PC-3 (cell line): Measurements from ENCODE around the gene TEX9. TPM values are rescaled to one million over a fixed set of nuclear protein-coding genes. Genes with fewer than 3 reads are reported as not detected.
A peak's percentile ranks its signal among the peaks of the same experiment; 100 is the strongest.

ENCODE experiments used
- ATAC-seq: fragments of 200-7000 bp; cut with Tn5 transposase; 2 replicates; pipeline ENCODE4 v1.9.1; 2020; ENCODE audit warnings: mild to moderate bottlenecking, moderate library complexity
- BruUV-seq: library from RNA; stranded (reverse); fragments of 400-500 nt; replicated peaks from 2 replicates; lab custom pipeline; 2021; lab: Mats Ljungman, UMichigan
- CTCF ChIA-PET: fragments of 300-600 bp; sonication (Branson Sonifier 250); formaldehyde crosslinking; loops from one replicate; lab custom pipeline; 2022; ENCODE audit warnings: antibody characterized with exemption; lab: Charles Lee
- POLR2A ChIA-PET: fragments of 300-600 bp; sonication (Branson Sonifier 250); formaldehyde crosslinking; loops from one replicate; lab custom pipeline; 2022; ENCODE audit warnings: antibody characterized with exemption; ENCODE audit not compliant: unreplicated experiment; lab: Charles Lee
- DNase-seq: peaks from one replicate; pipeline ENCODE4 v3.0.0-alpha.2; 2015
- H2AFZ ChIP-seq: fragments of 300-600 bp; sonication (generic); 2 replicates; pipeline ENCODE4 v1.6.0; 2016; ENCODE audit warnings: antibody characterized with exemption, low read length
- H3F3A ChIP-seq: fragments of 300-600 bp; sonication (generic); one replicate; pipeline ENCODE4 v1.6.0; 2017; ENCODE audit warnings: antibody characterized with exemption, low read length, control low read depth, mild to moderate bottlenecking; ENCODE audit not compliant: unreplicated experiment
- H3K27ac ChIP-seq: fragments of 300-600 bp; sonication (generic); 2 replicates; pipeline ENCODE4 v1.5.1; 2016; ENCODE audit warnings: mild to moderate bottlenecking, low read length
- H3K27me3 ChIP-seq: fragments of 300-600 bp; sonication (generic); 2 replicates; pipeline ENCODE4 v1.6.1; 2016; ENCODE audit warnings: low read length, mixed read lengths
- H3K36me3 ChIP-seq: fragments of 300-600 bp; sonication (generic); 2 replicates; pipeline ENCODE4 v1.6.1; 2016; ENCODE audit warnings: low read depth, mixed run types, low read length, mixed read lengths
- H3K4me1 ChIP-seq: fragments of 300-600 bp; sonication (generic); 2 replicates; pipeline ENCODE4 v1.5.1; 2016; ENCODE audit warnings: low read length; ENCODE audit not compliant: insufficient read depth
- H3K4me2 ChIP-seq: fragments of 300-600 bp; sonication (generic); 2 replicates; pipeline ENCODE4 v1.6.0; 2016; ENCODE audit warnings: low read length
- H3K4me3 ChIP-seq: fragments of 300-600 bp; sonication (generic); 2 replicates; pipeline ENCODE4 v1.5.1; 2016; ENCODE audit warnings: mild to moderate bottlenecking, low read length, mixed read lengths
- H3K79me2 ChIP-seq: fragments of 300-600 bp; sonication (generic); 2 replicates; pipeline ENCODE4 v1.6.1; 2017; ENCODE audit warnings: low read length, mixed read lengths
- H3K9ac ChIP-seq: fragments of 300-600 bp; sonication (generic); 2 replicates; pipeline ENCODE4 v1.6.0; 2016; ENCODE audit warnings: mild to moderate bottlenecking, low read length
- H3K9me2 ChIP-seq: fragments of 300-600 bp; sonication (generic); replicated peaks from 2 replicates; pipeline ENCODE4 v1.6.1; 2016; ENCODE audit warnings: mixed run types, low read length, mixed read lengths
- H3K9me3 ChIP-seq: fragments of 300-600 bp; sonication (generic); 2 replicates; pipeline ENCODE4 v1.6.1; 2016; ENCODE audit warnings: low read length, mixed read lengths
- H4K20me1 ChIP-seq: fragments of 300-600 bp; sonication (generic); 2 replicates; pipeline ENCODE4 v1.6.1; 2016; ENCODE audit warnings: low read length, mixed read lengths
- EZH2 ChIP-seq: fragments of 300-600 bp; sonication (generic); IDR thresholded peaks from one replicate; pipeline ENCODE4 v1.6.1; 2017; ENCODE audit warnings: antibody characterized with exemption, mild to moderate bottlenecking, low read length; ENCODE audit not compliant: unreplicated experiment
- EZH2phosphoT487 ChIP-seq: fragments of 300-600 bp; sonication (generic); IDR thresholded peaks from 2 replicates; pipeline ENCODE4 v1.6.1; 2018; ENCODE audit warnings: mild to moderate bottlenecking, antibody characterized with exemption, low read length, borderline replicate concordance
- intact Hi-C: fragments of 100-400 bp; cut with micrococcal nuclease; formaldehyde crosslinking; loops from 2 replicates; pipeline ENCODE4 v1.9.0; 2023
- total RNA-seq: library from RNA; depleted of rRNA; stranded (reverse); fragments of >200 nt; gene quantifications from 2 replicates; pipeline ENCODE4 v1.2.3, GENCODE V29; 2014
- TF ChIP-seq, protein P1 (sequence below): fragments of 300-600 bp; sonication (generic); conservative IDR thresholded peaks from 2 replicates; pipeline ENCODE4 v1.5.1; 2017; ENCODE audit warnings: antibody characterized with exemption, low read depth, mild to moderate bottlenecking, low read length

TEX9 gene
- total RNA-seq, 1 experiment from 2014 or later: 3.3 TPM

DNA sequence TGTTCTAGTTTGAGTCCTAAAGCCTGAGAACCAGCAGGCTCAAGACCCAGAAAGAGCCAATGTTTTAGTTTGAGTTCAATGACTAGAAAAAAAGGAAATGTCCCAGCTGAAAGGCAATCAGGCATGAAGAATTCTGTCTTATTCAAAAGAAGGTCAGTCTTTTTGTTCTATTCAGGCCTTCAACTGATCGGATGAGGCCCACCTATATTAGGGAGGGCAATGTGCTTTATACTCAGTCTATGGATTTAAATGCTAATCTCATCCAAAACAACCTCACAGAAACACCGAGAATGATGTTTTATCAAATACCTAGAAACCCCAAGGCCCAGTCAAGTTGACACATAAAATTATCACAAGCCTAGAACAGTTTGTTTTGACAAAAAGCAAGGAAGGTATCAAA, 95.7 kb downstream of the TEX9 start:
- no peak overlapping the region for H3K27ac ChIP-seq
- BruUV-seq: no TSS peak
- H3K36me3 ChIP-seq: no peaks in the 10 kb centered on the region
- ChIA-PET POLR2A (no interaction called here), CTCF (no interaction called here)
- DNase-seq (no peak), ATAC-seq (no peak)
- no peaks in the 10 kb centered on the region for H3F3A ChIP-seq
- no peak overlapping the region for H3K4me3 ChIP-seq
- intact Hi-C loops: no loop called here
- peaks cover 11% of the 10 kb centered on the region; the same call in 1 of the 2 replicates for H3K4me1 ChIP-seq
- no peaks in the 10 kb centered on the region for H3K9me3 ChIP-seq
- no peaks in the 10 kb centered on the region for H3K79me2 ChIP-seq
- TF ChIP-seq EZH2phosphoT487: no peak
- TF ChIP-seq, protein P1, sequence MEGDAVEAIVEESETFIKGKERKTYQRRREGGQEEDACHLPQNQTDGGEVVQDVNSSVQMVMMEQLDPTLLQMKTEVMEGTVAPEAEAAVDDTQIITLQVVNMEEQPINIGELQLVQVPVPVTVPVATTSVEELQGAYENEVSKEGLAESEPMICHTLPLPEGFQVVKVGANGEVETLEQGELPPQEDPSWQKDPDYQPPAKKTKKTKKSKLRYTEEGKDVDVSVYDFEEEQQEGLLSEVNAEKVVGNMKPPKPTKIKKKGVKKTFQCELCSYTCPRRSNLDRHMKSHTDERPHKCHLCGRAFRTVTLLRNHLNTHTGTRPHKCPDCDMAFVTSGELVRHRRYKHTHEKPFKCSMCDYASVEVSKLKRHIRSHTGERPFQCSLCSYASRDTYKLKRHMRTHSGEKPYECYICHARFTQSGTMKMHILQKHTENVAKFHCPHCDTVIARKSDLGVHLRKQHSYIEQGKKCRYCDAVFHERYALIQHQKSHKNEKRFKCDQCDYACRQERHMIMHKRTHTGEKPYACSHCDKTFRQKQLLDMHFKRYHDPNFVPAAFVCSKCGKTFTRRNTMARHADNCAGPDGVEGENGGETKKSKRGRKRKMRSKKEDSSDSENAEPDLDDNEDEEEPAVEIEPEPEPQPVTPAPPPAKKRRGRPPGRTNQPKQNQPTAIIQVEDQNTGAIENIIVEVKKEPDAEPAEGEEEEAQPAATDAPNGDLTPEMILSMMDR: no peak
- no peak for TF ChIP-seq EZH2
- no peak overlapping the region for H2AFZ ChIP-seq
- H3K9me2 ChIP-seq: no peaks in the 10 kb centered on the region
- H3K4me2 ChIP-seq: no peak overlapping the region
- H4K20me1 ChIP-seq: no peaks in the 10 kb centered on the region
- no peaks in the 10 kb centered on the region for H3K27me3 ChIP-seq
- no peak overlapping the region for H3K9ac ChIP-seq

DNA sequence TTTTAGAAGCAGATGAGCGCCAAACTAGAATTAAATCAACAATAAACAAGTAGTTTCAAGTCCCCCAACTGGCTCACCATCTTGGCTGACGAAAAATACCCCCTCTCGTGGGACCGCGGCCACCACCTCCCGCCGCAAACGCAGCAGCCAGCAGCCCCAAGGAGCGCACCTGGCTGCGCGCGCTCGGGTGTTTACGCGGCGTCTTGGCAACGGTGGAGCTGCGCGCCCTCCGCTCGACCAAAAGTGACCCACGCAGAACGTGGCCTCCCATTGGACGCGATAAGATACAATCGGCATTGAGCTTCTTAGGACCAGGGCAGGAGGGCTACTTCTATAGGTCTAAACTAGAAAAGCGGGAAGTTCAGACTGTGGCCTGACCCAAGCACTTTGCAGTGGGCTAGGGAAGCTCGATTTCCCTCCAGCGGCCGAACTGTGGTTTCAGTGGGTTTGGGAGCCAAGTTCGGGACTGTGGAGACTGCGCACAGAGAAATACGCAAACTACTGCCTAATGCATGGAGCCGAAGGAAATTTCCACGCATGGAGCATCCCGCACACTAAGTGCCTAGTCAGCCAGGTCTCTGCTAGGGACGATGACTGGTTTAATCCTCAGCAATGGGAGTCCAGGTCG, 99.8 kb downstream of the TEX9 start, which contains the start of gene MNS1:
TSS of gene MNS1 (minus strand) at position 245 of the 628 bp plus-strand sequence. CDS start at position 80, 165 bp downstream.
- no peak for TF ChIP-seq EZH2phosphoT487
- TF ChIP-seq, protein P1: no peak
- POLR2A ChIA-PET: no interaction called here
- no peak within 1 kb of the TSS for H3K27ac ChIP-seq
- DNase-seq: peak; percentile 95
- peak within 1 kb of the TSS; percentile 80 for H3K4me3 ChIP-seq
- H3K4me2 ChIP-seq: peak within 1 kb of the TSS; percentile 82
- no peaks in the 10 kb centered on the region for H3K9me3 ChIP-seq
- H3K4me1 ChIP-seq: peaks cover 11% of the 10 kb centered on the region; the same call in 1 of the 2 replicates
- H3K9ac ChIP-seq: peak within 1 kb of the TSS; percentile 65
- H3F3A ChIP-seq: no peaks in the 10 kb centered on the region
- H3K9me2 ChIP-seq: no peaks in the 10 kb centered on the region
- peak; percentile 99 for ATAC-seq
- H2AFZ ChIP-seq: peak within 1 kb of the TSS; percentile 96
- intact Hi-C loops: no loop called here
- H3K36me3 ChIP-seq: no peaks in the 10 kb centered on the region
- no peaks in the 10 kb centered on the region for H4K20me1 ChIP-seq
- CTCF ChIA-PET: interaction anchor here (0.6 to 0.7 kb wide), 3 partner anchors 25 to 213 kb away, joined by 3 read pairs; no protein-coding TSS in a partner anchor
- no peaks in the 10 kb centered on the region for H3K79me2 ChIP-seq
- no peaks in the 10 kb centered on the region for H3K27me3 ChIP-seq
- BruUV-seq: no TSS peak

DNA sequence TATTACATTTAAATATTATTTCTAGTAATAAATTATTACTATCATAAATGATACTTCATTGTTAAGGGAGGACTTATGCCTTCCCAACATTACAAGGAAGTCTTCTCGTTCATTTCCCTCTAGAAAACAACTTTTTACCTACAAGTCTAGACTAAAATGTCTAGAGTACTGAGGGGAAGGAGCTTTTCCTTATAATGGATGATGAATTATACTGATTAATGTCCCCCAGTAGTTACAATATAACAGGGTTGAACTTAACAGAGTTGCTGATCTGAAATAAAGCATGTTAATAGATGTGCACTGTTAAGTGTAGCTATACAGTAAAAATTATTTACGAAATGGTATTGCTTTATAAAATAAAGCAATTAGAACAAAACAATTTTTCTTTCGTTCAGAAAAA, 102.4 kb downstream of the TEX9 start:
- ChIA-PET POLR2A (no interaction called here), CTCF (no interaction called here)
- H4K20me1 ChIP-seq: no peaks in the 10 kb centered on the region
- H3K9ac ChIP-seq: no peak overlapping the region
- H3F3A ChIP-seq: no peaks in the 10 kb centered on the region
- intact Hi-C loops: no loop called here
- no peaks in the 10 kb centered on the region for H3K79me2 ChIP-seq
- no peaks in the 10 kb centered on the region for H3K9me3 ChIP-seq
- no peak overlapping the region for H2AFZ ChIP-seq
- BruUV-seq: no TSS peak
- ATAC-seq (no peak), DNase-seq (no peak)
- no peak overlapping the region for H3K4me3 ChIP-seq
- TF ChIP-seq, protein P1: no peak
- no peak for TF ChIP-seq EZH2phosphoT487
- no peak for TF ChIP-seq EZH2
- no peaks in the 10 kb centered on the region for H3K36me3 ChIP-seq
- H3K27me3 ChIP-seq: 0 out of 2 replicates have a peak, but pooled peaks cover 4% of the 10 kb centered on the region
- no peaks in the 10 kb centered on the region for H3K9me2 ChIP-seq
- H3K4me2 ChIP-seq: no peak overlapping the region
- H3K27ac ChIP-seq: no peak overlapping the region
- H3K4me1 ChIP-seq: peaks cover 11% of the 10 kb centered on the region; the same call in 1 of the 2 replicates
